Stimulated activated CD4-positive, alpha-beta T cell treated with anti-CD3 and anti-CD28 coated beads, Interleukin-15, amount 100 ng/mL, for 48 hours (primary cell): ENCODE measurements around the gene TSTD2.
"Not testable (repeated sequence)": the region's sequence is repeated elsewhere in the genome, so short reads cannot be mapped to it uniquely, and the experiment has no call there.

Experiments
- DNase-seq, 2 donors: peaks; one replicate each; pipeline ENCODE4 v3.0.0-alpha.2; 2020; ENCODE audit warnings: low read depth in 2 of 2

The TSTD2 gene

DNA sequence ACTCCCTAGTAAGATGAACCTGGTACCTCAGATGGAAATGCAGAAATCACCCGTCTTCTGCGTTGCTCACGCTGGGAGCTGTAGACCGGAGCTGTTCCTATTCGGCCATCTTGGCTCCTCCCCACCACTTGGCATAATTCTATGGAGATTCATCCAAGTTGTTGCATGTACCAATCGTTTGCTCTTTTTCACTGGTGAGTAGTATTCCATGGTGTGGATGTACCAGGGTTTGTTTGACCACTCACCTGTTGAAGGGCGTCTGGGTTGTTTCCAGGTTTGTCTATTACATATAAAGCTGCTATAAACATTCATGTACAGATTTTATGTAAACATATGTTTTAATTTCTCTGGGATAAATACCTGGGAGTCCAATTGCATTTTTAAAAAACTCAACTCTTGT lies 46.3 kb downstream of the TSTD2 start:
- DNase-seq, result not testable (repeated sequence)

DNA sequence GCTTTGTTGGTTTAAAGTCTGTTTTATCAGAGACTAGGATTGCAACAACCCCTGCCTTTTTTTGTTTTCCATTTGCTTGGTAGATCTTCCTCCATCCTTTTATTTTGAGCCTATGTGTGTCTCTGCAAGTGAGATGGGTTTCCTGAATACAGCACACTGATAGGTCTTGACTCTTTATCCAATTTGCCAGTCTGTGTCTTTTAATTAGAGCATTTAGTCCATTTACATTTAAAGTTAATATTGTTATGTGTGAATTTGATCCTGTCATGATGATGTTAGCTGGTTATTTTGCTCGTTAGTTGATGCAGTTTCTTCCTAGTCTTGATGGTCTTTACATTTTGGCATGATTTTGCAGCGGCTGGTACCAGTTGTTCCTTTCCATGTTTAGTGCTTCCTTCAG lies 48.4 kb downstream of the TSTD2 start:
- DNase-seq, result not testable (repeated sequence)

DNA sequence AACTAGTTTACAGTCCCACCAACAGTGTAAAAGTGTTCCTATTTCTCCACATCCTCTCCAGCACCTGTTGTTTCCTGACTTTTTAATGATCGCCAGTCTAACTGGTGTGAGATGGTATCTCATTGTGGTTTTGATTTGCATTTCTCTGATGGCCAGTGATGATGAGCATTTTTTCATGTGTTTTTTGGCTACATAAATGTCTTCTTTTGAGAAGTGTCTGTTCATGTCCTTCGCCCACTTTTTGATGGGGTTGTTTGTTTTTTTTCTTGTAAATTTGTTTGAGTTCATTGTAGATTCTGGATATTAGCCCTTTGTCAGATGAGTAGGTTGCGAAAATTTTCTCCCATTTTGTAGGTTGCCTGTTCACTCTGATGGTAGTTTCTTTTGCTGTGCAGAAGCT lies 51.6 kb downstream of the TSTD2 start:
- DNase-seq, result not testable (repeated sequence)

DNA sequence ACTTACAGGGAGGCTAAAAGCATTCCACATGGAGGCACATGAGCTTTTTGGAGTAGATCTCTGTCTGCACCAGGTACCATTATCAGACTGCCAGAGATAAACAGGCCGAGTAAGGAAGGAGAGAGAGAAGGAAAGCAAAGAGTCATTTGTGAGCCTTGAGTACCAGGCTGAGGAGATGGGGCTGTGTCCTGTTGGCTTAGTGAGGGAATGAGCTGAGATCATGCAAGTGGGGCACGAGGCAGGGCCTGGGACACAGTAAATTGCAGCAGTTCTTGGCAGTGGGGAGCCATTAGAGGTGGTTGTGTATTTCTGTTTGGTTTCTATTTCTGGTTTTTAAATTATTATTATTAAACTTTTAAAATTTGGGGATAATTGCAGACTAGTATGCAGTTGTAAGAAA lies 53.3 kb downstream of the TSTD2 start:
- no peak for DNase-seq

DNA sequence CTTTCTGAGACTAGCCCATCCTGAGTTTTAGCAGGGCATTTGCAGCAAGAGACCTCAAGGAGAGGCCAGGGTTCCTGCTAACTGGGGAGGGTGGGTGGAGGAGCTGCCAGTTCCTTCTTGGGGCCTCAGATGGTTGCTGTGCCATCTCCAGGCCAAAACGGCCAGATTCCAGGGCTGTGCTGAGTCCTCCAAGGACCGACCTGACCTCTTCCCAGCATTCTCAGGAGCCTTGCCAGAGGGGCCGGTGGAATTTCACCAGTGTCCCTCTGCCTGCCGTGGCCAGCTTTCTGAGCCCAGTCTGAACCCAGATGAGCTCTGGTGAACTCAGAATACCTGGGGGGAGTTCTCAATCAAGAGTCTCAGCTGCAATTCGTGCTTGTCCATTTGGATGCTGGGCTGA lies 54.3 kb downstream of the TSTD2 start:
- DNase-seq, result no peak

DNA sequence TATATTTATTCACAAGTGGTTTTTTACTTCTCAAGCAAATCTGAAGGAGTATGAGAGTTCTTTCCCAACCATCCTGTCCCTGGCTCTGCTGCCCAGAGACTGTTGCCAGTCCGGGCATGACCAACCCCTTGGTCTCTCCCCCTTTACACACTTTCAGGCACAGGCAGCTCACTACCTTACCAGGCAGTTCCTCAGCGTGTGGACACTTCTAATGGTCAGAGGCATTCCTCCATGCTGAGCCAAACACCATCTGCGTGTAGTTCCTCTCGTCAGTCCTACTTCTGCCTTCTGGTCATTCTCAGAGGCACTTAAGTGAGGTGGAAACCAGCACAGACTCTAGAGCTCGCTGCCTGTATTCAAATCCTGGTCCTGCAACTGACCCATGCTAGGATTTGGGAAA lies 56.1 kb downstream of the TSTD2 start:
- no peak for DNase-seq

DNA sequence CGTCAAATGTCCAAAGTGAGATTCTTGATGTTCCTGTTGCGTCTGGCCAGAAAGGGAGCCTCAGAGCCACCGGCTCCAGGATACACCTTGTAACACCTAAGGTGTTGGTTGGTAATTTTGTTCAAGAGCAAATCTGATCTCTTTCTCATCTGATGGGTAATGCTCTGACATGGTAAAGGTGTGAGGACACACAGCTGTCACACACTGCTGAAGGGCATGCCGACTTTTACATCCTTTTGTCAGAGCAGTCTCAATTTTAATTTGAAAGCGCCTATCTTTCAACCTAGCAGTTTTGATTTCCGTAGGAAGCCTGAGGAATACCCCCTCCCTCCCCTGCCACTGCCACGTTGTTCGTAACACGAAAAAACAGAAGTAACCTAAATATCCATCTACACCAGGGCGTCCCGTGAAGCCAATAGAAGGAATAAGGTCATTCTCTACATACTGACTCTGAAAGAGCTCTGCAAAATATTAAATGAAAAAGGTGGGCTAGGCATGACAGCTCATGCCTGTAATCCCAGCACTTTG lies 57.4 kb downstream of the TSTD2 start:
- no peak for DNase-seq

DNA sequence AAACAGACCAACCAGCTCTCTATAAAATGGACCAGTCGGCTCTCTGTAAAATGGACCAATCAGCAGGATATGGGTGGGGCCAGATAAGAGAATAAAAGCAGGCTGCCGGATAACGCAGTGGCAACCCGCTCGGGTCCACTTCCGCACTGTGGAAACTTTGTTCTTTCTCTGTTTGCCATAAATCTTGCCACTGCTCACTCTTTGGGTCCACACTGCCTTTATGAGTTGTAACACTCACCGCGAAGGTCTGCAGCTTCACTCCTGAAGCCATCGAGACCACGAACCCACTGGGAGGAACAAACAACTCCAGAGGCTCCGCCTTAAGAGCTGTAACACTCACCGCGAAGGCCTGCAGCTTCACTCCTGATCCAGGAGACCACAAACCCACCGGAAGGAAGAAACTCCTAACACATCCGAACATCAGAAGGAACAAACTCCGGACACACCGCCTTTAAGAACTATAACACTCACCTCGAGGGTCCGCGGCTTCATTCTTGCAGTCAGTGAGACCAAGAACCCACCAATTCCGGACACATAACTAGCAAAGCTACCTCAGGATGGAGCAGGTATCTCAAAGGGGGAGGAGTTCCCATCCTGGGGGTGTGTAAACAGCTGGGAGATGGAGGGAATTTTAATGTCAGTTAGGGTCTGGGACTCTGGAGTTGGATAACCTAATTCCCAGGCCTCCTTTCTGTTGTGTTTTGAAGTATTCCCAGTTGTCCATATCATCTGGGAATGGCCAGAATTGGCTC lies 58.1 kb downstream of the TSTD2 start:
- DNase-seq, result peak; percentile 10 to 19

DNA sequence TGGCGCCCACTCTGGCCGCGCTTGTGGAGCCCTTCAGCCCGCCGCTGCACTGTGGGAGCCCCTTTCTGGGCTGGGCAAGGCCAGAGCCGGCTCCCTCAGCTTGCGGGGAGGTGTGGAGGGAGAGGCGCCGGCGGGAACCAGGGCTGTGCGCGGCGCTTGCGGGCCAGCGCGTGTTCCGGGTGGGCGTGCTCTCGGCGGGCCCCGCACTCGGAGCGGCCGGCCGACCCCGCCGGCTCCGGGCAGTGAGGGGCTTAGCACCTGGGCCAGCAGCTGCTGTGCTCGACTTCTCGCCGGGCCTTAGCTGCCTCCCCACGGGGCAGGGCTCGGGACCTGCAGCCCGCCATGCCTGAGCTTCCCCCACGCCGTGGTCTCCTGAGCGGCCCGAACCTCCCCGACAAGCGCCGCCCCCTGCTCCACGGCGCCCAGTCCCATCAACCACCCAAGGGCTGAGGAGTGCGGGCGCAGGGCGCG lies 59.0 kb downstream of the TSTD2 start:
- DNase-seq, result not testable (repeated sequence)

DNA sequence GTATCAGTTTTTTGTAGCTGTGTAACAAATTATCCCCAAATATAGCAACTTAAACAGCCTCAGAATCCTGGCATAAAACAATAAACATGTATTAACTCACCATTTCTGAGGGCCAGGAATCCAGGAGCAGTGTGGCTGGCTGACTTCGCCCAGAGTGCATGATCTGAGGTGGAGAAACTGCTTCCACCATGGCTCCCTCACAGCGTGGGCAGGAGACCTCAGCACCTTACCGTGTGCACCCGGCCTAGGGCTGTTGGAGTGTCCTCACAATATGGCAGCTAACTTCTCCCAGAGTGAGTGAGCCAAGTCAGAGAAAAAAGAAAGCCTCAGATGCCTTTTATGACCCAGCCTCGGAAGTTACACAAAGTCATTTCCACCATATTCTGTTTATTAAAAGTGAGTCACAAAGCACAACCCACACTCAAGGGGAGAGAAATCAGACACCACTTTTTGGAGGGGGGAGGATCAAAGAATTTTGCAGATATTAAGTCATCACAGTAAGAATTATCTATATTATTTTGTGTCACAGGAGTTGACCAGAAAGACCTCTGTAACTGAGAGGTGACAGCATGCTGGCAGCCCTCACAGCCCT lies 59.6 kb downstream of the TSTD2 start:
- DNase-seq, result no peak

DNA sequence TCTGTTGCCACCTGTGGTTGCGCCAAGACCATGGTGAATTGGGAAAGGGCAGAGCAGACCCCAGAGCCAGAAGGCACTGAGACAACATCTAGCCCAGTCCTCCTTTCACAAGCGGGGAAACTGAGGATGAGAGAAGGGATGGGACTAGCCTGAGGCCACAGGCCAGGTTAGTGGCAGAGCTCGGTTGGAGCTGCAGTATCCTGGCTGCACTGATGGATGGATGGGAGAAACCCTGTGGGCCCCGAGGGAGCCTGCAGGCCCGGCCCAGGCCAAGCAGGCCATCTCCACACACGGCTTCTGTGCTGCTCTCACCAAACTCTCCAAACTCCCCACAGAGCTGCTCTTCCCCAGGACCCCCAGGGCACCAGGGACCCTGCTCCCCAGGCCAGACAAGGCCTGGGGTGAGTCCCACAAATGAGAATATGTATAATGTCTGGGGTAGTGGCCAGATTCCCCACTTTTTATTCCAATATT lies 60.2 kb downstream of the TSTD2 start:
- DNase-seq, result no peak

DNA sequence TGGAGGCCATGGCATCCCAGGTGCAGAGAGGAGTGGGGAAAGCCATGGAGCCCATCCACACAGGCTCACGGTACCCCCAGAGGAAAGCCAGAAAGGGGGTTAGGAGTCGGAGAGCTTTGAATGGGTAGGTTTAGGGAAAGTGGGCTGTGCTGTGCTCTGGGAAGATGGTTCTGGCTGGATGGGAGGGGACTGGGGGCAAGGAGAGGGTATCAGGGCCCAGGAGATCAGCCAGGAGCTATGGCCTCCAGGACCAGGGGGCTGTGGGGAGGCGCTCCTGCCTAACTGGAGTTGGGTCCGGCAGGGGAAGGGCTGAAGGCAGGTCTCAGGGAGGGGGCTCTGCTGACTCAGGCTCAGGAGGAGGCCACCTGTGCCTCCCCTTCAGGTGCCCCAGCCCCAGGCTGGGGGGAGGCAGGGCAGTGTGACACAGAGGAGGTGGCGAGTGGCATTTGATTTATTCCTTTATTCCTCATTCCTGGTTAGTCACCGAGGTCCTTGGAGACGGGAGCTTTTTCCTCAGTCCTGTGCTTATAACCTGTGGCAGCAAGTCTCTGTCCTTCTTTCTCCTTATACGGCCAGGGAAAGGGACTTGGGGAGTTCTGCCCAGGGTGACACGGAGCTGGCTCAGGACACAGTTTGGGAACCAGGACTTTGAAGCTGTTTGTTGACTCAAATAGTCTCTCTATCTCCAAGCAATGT lies 60.8 kb downstream of the TSTD2 start:
- no peak for DNase-seq

DNA sequence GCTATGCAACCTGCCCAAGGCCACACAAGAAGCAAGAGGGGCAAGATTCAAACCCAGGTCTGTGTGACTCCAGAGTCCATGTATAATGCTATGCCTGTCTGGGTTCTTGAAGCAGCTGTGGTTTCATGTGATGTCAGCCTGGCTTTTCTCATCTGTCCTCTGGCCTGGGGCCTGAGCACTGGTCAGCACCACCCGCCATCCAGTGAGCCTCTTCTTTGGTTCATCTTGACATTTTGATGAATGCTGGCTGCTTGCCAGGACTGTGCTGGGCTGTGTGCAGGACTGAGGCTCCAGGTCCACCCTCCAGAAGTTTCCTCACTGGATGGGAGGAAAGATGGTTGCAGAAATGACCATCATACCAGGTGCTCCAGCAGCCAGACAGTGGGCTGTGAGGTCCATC lies 61.5 kb downstream of the TSTD2 start:
- DNase-seq, result no peak

DNA sequence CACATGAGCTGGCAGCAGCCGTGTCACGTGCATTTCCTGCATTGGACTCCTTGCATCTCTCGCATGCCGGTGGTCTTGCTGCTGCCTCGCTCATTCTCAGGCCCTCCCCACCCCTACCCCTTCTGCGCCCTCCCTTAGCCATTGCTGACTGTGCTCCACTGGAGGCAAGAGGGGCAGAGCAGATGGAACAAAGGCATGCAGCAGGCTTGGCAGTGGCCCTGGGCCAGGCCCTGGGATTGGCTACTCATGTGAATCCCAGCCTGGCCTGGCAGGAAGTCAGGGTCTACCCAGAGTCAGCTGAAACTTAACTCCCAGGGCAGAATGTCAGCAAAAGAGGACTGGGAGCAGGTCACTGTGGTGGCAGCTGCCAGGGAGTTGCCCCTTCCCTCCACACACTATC lies 62.3 kb downstream of the TSTD2 start:
- DNase-seq, result no peak

DNA sequence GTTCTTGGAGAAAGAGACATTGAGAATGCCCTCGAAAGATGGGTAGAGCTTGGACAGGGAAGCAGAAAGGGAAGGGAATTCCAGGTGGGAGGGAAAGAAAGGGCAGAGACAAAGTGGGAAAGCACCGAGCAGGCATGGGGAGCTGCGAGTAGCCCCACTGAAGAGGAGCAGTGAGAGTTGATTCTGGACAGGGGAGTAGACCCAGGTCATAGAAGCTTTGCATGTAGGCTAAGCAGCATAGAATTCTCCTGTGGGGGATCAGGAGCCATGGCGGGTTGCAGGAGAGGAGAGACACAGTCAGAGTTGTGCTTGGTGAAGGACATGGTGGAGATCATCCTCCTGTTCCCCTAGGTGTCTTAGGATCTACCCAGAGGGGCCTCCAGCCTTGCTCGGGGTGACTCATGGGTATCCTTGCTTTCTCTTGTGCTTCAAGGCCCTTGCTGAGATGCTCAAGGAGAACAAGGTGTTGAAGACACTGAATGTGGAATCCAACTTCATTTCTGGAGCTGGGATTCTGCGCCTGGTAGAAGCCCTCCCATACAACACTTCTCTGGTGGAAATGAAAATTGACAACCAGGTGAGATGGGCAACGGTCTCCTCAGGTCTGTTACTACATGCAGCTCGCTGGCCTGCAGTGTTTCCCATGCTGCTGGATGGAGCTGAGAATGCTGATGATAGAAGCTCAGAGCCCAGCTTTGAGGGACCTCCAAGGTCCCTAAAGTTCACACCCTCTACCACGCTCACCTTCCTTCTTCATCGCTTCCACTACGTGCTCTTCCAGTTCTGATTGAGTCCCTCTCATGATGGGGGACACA lies 64.5 kb downstream of the TSTD2 start:
- DNase-seq, result no peak

DNA sequence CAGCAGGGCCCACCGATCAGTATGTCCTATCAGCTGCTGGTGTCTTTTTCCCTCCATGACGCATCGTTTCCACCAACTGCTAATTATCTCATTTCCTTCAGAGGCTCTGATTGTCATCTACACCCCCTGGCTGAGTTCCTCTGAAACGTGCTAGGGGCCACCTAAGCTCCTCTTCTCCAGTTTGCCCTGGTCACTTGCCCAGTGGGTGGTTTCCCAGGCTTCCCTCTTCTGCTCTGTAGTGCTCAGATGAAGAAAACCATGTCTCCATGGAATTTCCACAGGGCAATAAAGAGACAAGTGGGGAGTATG lies 65.3 kb downstream of the TSTD2 start:
- no peak for DNase-seq

DNA sequence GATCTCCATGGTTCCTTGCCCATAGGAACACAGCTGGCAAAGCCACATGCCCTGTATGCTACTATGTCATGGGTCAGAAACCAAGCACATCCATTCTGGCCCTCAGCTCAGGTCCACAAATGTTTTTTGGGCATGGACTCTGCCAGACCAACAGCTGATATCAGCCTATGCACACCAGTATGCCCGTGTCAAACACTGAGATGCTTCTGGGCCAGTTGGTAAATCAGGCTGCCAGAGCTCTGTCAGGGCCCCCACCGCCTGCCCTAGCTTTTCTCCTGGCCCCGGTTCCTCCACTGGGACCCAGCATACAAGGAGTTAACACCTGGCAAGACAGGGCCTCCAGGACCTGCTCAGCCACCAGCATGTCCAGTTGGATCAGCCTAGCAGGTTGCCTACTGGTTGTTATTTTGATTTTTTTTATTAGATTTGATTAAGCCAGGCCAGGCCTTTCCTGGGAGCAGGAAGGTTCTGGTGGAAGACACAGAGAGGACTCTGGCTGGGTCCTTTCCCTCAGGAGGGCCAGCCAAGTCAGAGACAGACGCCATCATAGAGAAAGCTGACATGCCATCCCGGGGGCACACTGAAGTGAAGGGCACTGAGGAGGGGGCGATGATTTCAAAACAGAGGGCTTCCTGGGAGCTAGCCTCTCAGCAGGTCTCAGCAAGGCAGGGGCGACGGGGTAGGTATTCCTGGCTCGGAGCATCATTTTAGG lies 65.8 kb downstream of the TSTD2 start:
- DNase-seq, result no peak

DNA sequence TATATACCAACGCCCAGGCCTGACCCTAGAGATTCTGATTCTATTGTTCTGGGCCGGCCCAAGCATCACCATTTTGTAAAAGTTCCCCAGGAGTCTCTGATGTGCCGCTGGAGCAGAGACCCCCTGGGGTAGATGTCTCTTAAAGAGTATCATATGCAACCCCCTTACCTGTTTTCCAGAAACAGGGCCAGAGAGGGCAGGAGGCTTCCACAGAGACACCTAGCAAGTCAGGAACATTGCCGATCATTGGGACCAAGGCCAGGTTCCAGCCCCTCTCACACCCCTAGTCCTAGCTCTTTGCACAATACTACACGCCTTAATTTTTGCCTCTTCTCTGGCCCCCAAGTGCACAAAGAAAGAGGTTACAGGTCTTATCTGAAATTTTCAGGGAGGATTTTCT lies 67.9 kb downstream of the TSTD2 start:
- DNase-seq, result no peak

DNA sequence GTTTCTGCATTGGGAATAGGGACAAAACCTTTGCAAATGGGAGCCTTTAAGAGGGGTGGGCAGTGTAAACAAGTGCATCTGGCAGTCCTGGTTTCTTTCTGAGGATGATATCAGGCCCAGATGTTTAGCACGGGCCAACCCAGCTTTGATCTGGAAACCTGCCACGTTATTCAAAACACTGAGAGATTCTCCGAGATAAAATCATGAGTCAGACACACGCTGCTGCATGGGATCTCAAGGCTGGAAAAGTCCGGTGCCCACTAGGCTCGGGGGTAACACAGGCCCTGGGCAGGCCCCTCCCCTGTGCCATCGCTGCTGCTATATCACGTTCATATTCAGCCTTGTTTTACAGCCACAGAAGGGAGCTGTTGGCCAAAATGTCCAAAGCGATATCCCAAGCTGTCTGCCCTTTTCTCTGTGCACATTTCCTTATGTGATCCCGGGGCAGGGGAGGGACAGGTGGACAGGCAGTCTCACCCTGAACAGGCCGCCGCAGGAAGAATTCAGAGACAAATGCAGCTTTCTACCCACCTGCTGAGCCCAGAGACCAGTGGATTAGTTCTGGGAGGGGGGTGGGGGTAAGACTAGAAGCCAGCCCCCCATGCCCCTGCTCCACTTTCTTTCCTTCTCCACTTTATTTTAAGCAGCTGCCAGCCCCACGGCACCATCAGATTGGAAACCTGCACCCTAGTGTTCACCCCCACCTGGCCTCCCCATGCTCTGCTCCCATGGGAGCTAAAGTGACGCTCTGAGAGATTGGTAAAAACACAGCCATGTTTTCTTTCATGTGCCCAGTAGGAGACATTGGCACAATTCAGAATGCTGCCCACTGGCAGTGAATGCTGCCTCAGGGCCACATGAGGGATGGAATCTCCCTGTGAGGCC lies 68.6 kb downstream of the TSTD2 start:
- DNase-seq, result no peak

DNA sequence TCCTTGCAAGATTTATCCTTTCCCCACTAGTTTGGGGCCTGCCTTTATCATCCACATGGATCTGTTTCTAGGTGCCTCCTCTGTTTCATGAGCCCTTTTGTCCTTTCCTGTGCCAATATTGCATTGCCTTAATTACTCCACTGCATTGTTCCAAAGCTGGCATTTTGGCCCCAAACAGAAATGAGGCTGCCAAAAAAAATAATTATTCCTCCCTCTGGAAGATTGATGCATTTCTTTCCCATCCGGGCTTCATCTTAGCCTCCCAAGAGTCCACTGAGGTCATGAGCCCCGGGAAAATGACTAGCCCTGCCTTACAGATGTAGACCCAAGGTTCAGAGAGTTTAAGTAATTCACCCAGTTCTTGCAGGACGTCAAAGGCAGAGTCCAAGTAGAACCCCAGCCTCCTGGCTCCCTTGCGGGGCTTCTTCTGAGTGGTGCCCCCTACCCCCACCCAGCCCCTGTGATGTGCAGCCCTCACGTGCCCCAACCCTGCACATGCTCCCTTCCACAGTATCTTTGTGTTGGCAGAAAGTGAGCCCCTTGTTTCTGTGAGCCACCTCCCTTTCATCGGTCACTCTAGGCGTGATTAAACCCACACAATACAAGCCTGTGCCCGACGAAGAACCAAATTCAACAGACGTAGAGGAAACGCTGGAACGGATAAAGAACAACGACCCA lies 69.6 kb downstream of the TSTD2 start:
- DNase-seq, result no peak
